A673 (cell line): ENCODE measurements around the gene GLRA2.

ENCODE experiments used
- CTCF ChIP-seq: fragments of 300-800, 200-600 bp; sonication (generic); conservative IDR thresholded peaks from 2 replicates; pipeline ENCODE4 v1.5.1; 2017; ENCODE audit warnings: low read depth, mild to moderate bottlenecking, antibody characterized with exemption, low read length, moderate library complexity, mixed read lengths
- EZH2 ChIP-seq: fragments of 200-600 bp; sonication (generic); IDR thresholded peaks from 2 replicates; pipeline ENCODE4 v1.6.1; 2017; ENCODE audit warnings: borderline replicate concordance, low read depth, mild to moderate bottlenecking, mixed read lengths, antibody characterized with exemption, low read length; ENCODE audit not compliant: poor library complexity, severe bottlenecking

- no peak for TF ChIP-seq CTCF
- no peak for TF ChIP-seq EZH2
Measured at GRCh38 chrX:14506866-14507265, 22.5 kb upstream of the GLRA2 start.
